ENCODE results near the gene CECR2. TPM values are rescaled to one million over a fixed set of nuclear protein-coding genes. Genes with fewer than 3 reads are reported as not detected.

The CECR2 gene
- total RNA-seq, 3 donors from 2014 or later (not counting 1 experiment from before 2014, with no cell fraction given): 0.02 to 0.45 TPM; not detected in 1

DNA sequence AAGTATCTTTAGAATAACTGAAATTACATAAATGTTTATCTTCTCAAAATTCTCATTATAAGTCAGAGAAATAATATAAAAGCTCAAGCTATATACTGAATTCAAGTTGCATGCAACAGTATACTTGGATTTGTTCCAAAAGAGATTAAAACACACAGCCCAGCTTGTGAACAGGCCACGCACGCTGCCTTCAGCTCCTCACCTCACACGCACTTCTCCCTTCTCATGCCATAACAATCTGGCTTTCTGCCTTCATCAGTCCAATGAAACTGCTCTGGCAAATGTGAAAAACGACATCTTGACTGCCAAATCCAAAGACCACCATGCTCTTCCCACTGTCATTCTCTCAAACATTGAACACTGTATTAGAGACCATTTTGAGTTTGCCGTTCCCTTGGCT is 237.2 kb downstream of the CECR2 start:
- H3K4me1 ChIP-seq (ENCODE audit: control insufficient read depth, insufficient read depth, low read length): no peaks in the 10 kb centered on the region

More for the DNA sequence above, 237.2 kb downstream of the CECR2 start:
- no peak overlapping the region for H3K4me3 Mint-ChIP-seq
- Histone ChIP-seq H3K27ac (ENCODE audit: low read length) (no peak overlapping the region), H3K9me3 (ENCODE audit: control insufficient read depth, insufficient read depth, low read length) (no peaks in the 10 kb centered on the region), H3K4me3 (ENCODE audit: low read length) (no peak overlapping the region), H3K36me3 (ENCODE audit: control insufficient read depth, insufficient read depth, low read length) (peaks cover 40% of the 10 kb centered on the region), H3K27me3 (ENCODE audit: control insufficient read depth, insufficient read depth, low read length) (no peaks in the 10 kb centered on the region)
- no peaks in the 10 kb centered on the region for H3K9me3 Mint-ChIP-seq
- no peak overlapping the region for H3K27ac Mint-ChIP-seq
- WGBS (ENCODE audit: insufficient coverage): 85% methylated on average over 5 of the region's 5 CpGs
- H3K4me1 Mint-ChIP-seq: peaks cover 0 to 6% of the 10 kb centered on the region in 2 donors
- no peak for DNase-seq
- H3K36me3 Mint-ChIP-seq: no peaks in the 10 kb centered on the region
- H3K27me3 Mint-ChIP-seq (ENCODE audit: low read depth in 2 of 2): no peaks in the 10 kb centered on the region
- no peak for ATAC-seq
- intact Hi-C loops (cut with micrococcal nuclease): no loop called here
- TF ChIP-seq, protein P1, sequence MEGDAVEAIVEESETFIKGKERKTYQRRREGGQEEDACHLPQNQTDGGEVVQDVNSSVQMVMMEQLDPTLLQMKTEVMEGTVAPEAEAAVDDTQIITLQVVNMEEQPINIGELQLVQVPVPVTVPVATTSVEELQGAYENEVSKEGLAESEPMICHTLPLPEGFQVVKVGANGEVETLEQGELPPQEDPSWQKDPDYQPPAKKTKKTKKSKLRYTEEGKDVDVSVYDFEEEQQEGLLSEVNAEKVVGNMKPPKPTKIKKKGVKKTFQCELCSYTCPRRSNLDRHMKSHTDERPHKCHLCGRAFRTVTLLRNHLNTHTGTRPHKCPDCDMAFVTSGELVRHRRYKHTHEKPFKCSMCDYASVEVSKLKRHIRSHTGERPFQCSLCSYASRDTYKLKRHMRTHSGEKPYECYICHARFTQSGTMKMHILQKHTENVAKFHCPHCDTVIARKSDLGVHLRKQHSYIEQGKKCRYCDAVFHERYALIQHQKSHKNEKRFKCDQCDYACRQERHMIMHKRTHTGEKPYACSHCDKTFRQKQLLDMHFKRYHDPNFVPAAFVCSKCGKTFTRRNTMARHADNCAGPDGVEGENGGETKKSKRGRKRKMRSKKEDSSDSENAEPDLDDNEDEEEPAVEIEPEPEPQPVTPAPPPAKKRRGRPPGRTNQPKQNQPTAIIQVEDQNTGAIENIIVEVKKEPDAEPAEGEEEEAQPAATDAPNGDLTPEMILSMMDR (IDR thresholded peaks at IDR 0.05): no peak

Other genes starting within 250 kb of the CECR2 start
- under 1 TPM in 2 of 3 donors, not detected in 1; 0.18 to 0.35 TPM for gene TMEM121B, start 248.1 kb upstream of the CECR2 start, total RNA-seq
- 10 to 100 TPM; 12.0 to 16.5 (median 13.5) TPM for gene HDHD5, start 210.2 kb upstream of the CECR2 start, total RNA-seq
- gene ADA2, start 150.0 kb upstream of the CECR2 start, total RNA-seq: 100 to 1,000 TPM; 117 to 148 (median 130) TPM
- not detected for gene SLC25A18, start 194.0 kb downstream of the CECR2 start, total RNA-seq